ENCODE measurements around the gene NCLN.

DNA sequence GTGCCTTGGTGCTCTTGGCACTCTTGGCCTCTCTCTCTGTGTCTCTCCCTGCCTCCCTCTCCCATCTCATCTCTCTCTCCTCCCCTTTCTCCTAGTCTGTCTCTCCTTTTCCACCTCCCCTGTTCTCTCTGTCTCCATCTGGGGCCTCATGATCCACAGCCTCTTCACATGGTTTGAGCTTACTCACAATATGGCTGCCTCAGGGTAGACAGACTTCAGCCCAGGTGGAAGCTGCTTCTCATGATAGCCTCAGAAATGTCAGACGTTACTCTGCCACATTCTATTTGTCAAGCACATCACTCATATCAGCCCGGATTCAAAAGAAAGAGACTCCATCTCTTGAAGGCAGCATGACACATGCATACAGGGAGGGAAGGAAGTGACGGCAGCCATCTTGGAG lies 25.5 kb upstream of the NCLN start:
- TF ChIP-seq POLR2AphosphoS5 (IDR thresholded peaks at IDR 0.05) (no peak), POLR2A (IDR thresholded peaks at IDR 0.05) (no peak)

Data from transverse colon (tissue), 3 donors.